ENCODE measurements around the gene ZNF276.
"Not testable (repeated sequence)": the region's sequence is repeated elsewhere in the genome, so short reads cannot be mapped to it uniquely, and the experiment has no call there.

ZNF276 gene

GRCh38 chr16:89720813-89721545 lies at the start of gene ZNF276, which contains the start of gene VPS9D1:
ZNF276 (plus strand) TSS chr16:89721537; CDS start chr16:89721641, 104 bp downstream.
VPS9D1 (minus strand) TSS chr16:89720898; CDS start chr16:89720861, 37 bp downstream.
- Histone ChIP-seq H3K36me3 (ENCODE audit: control insufficient read depth, insufficient read depth, low read length) (peaks cover 14% of the 10 kb centered on the region), H3K27me3 (ENCODE audit: control insufficient read depth, insufficient read depth, low read length) (no peaks in the 10 kb centered on the region), H3K9me3 (ENCODE audit: control insufficient read depth, low read length) (no peaks in the 10 kb centered on the region), H3K4me3 (ENCODE audit: low read length) (peak within 1 kb of the TSS; percentile 46), H3K4me1 (ENCODE audit: control insufficient read depth, insufficient read depth, low read length) (peaks cover 32% of the 10 kb centered on the region), H3K9ac (ENCODE audit: low read length) (peak within 1 kb of the TSS; percentile 75)

- H3K4me3 ChIP-seq (ENCODE audit: low read length); H3K4me1 ChIP-seq (ENCODE audit: control insufficient read depth, insufficient read depth, low read length); H3K36me3 ChIP-seq (ENCODE audit: control insufficient read depth, insufficient read depth, low read length); H3K27me3 ChIP-seq (ENCODE audit: control insufficient read depth, insufficient read depth, low read length); H3K9me3 ChIP-seq (ENCODE audit: control insufficient read depth, low read length); H3K9ac ChIP-seq (ENCODE audit: low read length): not testable (repeated sequence)
These were observed 49.8 kb upstream of the ZNF276 start for GRCh38 chr16:89671565-89671964.

- Histone ChIP-seq H3K4me1 (ENCODE audit: control insufficient read depth, insufficient read depth, low read length) (no peaks in the 10 kb centered on the region), H3K36me3 (ENCODE audit: control insufficient read depth, insufficient read depth, low read length) (no peaks in the 10 kb centered on the region), H3K9ac (ENCODE audit: low read length) (no peak overlapping the region), H3K9me3 (ENCODE audit: control insufficient read depth, low read length) (no peaks in the 10 kb centered on the region), H3K4me3 (ENCODE audit: low read length) (no peak overlapping the region), H3K27me3 (ENCODE audit: control insufficient read depth, insufficient read depth, low read length) (no peaks in the 10 kb centered on the region)
These were observed 49.0 kb upstream of the ZNF276 start for GRCh38 chr16:89672177-89672941.

GRCh38 chr16:89678258-89678657 lies 43.1 kb upstream of the ZNF276 start:
- H3K4me1 ChIP-seq (ENCODE audit: control insufficient read depth, insufficient read depth, low read length): no peaks in the 10 kb centered on the region
- no peaks in the 10 kb centered on the region for H3K36me3 ChIP-seq (ENCODE audit: control insufficient read depth, insufficient read depth, low read length)
- no peaks in the 10 kb centered on the region for H3K27me3 ChIP-seq (ENCODE audit: control insufficient read depth, insufficient read depth, low read length)
- no peaks in the 10 kb centered on the region for H3K9me3 ChIP-seq (ENCODE audit: control insufficient read depth, low read length)
- H3K9ac ChIP-seq (ENCODE audit: low read length): no peak overlapping the region
- no peak overlapping the region for H3K4me3 ChIP-seq (ENCODE audit: low read length)

GRCh38 chr16:89685916-89686315 lies 35.4 kb upstream of the ZNF276 start:
- Histone ChIP-seq H3K4me1 (ENCODE audit: control insufficient read depth, insufficient read depth, low read length) (peaks cover 17% of the 10 kb centered on the region), H3K9ac (ENCODE audit: low read length) (no peak overlapping the region), H3K27me3 (ENCODE audit: control insufficient read depth, insufficient read depth, low read length) (no peaks in the 10 kb centered on the region), H3K36me3 (ENCODE audit: control insufficient read depth, insufficient read depth, low read length) (peaks cover 10% of the 10 kb centered on the region), H3K9me3 (ENCODE audit: control insufficient read depth, low read length) (no peaks in the 10 kb centered on the region), H3K4me3 (ENCODE audit: low read length) (no peak overlapping the region)

- no peaks in the 10 kb centered on the region for H3K9me3 ChIP-seq (ENCODE audit: control insufficient read depth, low read length)
- peak within 1 kb of the TSS; percentile 85 for H3K9ac ChIP-seq (ENCODE audit: low read length)
- peaks cover 10% of the 10 kb centered on the region for H3K36me3 ChIP-seq (ENCODE audit: control insufficient read depth, insufficient read depth, low read length)
These were observed 34.7 kb upstream of the ZNF276 start, which contains the start of gene CDK10 for GRCh38 chr16:89686520-89687091. CDK10 (plus strand) TSS chr16:89686689; CDS start chr16:89686711, 22 bp downstream.

GRCh38 chr16:89687092-89687940 lies 34.0 kb upstream of the ZNF276 start:
- H3K9ac ChIP-seq (ENCODE audit: low read length): peak overlapping the region; percentile 85
- H3K4me1 ChIP-seq (ENCODE audit: control insufficient read depth, insufficient read depth, low read length): peaks cover 17% of the 10 kb centered on the region
- no peaks in the 10 kb centered on the region for H3K9me3 ChIP-seq (ENCODE audit: control insufficient read depth, low read length)

More at GRCh38 chr16:89686520-89687091, 34.7 kb upstream of the ZNF276 start, which contains the start of gene CDK10:
- no peaks in the 10 kb centered on the region for H3K27me3 ChIP-seq (ENCODE audit: control insufficient read depth, insufficient read depth, low read length)
- peaks cover 17% of the 10 kb centered on the region for H3K4me1 ChIP-seq (ENCODE audit: control insufficient read depth, insufficient read depth, low read length)
- H3K4me3 ChIP-seq (ENCODE audit: low read length): peak within 1 kb of the TSS; percentile 63

GRCh38 chr16:89688395-89688794 lies 32.9 kb upstream of the ZNF276 start:
- Histone ChIP-seq H3K4me3 (ENCODE audit: low read length) (no peak overlapping the region), H3K9ac (ENCODE audit: low read length) (no peak overlapping the region), H3K4me1 (ENCODE audit: control insufficient read depth, insufficient read depth, low read length) (peaks cover 17% of the 10 kb centered on the region), H3K27me3 (ENCODE audit: control insufficient read depth, insufficient read depth, low read length) (no peaks in the 10 kb centered on the region), H3K36me3 (ENCODE audit: control insufficient read depth, insufficient read depth, low read length) (peaks cover 14% of the 10 kb centered on the region), H3K9me3 (ENCODE audit: control insufficient read depth, low read length) (no peaks in the 10 kb centered on the region)

More at GRCh38 chr16:89687092-89687940, 34.0 kb upstream of the ZNF276 start:
- H3K4me3 ChIP-seq (ENCODE audit: low read length): peak overlapping the region; percentile 63
- H3K27me3 ChIP-seq (ENCODE audit: control insufficient read depth, insufficient read depth, low read length): no peaks in the 10 kb centered on the region
- peaks cover 10% of the 10 kb centered on the region for H3K36me3 ChIP-seq (ENCODE audit: control insufficient read depth, insufficient read depth, low read length)

- H3K4me1 ChIP-seq (ENCODE audit: control insufficient read depth, insufficient read depth, low read length): peaks cover 17% of the 10 kb centered on the region
- H3K36me3 ChIP-seq (ENCODE audit: control insufficient read depth, insufficient read depth, low read length): peaks cover 17% of the 10 kb centered on the region
- no peaks in the 10 kb centered on the region for H3K9me3 ChIP-seq (ENCODE audit: control insufficient read depth, low read length)
- H3K4me3 ChIP-seq (ENCODE audit: low read length): no peak overlapping the region
- no peak overlapping the region for H3K9ac ChIP-seq (ENCODE audit: low read length)
- H3K27me3 ChIP-seq (ENCODE audit: control insufficient read depth, insufficient read depth, low read length): no peaks in the 10 kb centered on the region
These were observed 32.2 kb upstream of the ZNF276 start for GRCh38 chr16:89689142-89689541.

GRCh38 chr16:89689621-89690020 lies 31.7 kb upstream of the ZNF276 start:
- not testable (repeated sequence) for H3K9ac ChIP-seq (ENCODE audit: low read length); H3K9me3 ChIP-seq (ENCODE audit: control insufficient read depth, low read length); H3K27me3 ChIP-seq (ENCODE audit: control insufficient read depth, insufficient read depth, low read length); H3K4me3 ChIP-seq (ENCODE audit: low read length)
- peaks cover 17% of the 10 kb centered on the region for H3K36me3 ChIP-seq (ENCODE audit: control insufficient read depth, insufficient read depth, low read length)
- H3K4me1 ChIP-seq (ENCODE audit: control insufficient read depth, insufficient read depth, low read length): peaks cover 17% of the 10 kb centered on the region

- Histone ChIP-seq H3K4me1 (ENCODE audit: control insufficient read depth, insufficient read depth, low read length) (peaks cover 17% of the 10 kb centered on the region), H3K27me3 (ENCODE audit: control insufficient read depth, insufficient read depth, low read length) (no peaks in the 10 kb centered on the region), H3K9ac (ENCODE audit: low read length) (no peak overlapping the region), H3K4me3 (ENCODE audit: low read length) (no peak overlapping the region), H3K36me3 (ENCODE audit: control insufficient read depth, insufficient read depth, low read length) (peaks cover 19% of the 10 kb centered on the region), H3K9me3 (ENCODE audit: control insufficient read depth, low read length) (no peaks in the 10 kb centered on the region)
These were observed 30.9 kb upstream of the ZNF276 start for GRCh38 chr16:89690392-89690901.
